ENCODE measurements around the gene KSR1. TPM values are rescaled to one million over a fixed set of nuclear protein-coding genes. Genes with fewer than 3 reads are reported as not detected.
"Not testable (repeated sequence)": the region's sequence is repeated elsewhere in the genome, so short reads cannot be mapped to it uniquely, and the experiment has no call there.

KSR1 gene
- total RNA-seq, 4 donors from 2014 or later = 26.0 to 37.5 (median 35.0) TPM

DNA sequence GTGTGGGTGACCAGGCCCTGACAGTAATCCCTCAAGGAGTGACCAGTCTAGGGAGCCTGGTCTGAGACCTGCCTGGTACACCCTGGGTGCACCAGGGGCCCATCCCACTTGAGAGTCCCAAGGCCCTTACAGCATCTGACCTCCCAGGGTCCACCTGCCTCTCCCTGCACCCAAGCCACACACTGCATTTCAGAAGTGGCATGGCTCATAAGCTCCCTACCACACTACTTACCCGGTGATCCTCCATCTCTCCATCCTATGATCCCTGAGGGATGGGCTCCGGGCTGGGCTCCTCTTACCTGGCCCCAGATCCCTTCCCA lies 215.3 kb downstream of the KSR1 start:
- no peak for TF ChIP-seq POLR2A (IDR thresholded peaks at IDR 0.05)
- TF ChIP-seq, protein P1, sequence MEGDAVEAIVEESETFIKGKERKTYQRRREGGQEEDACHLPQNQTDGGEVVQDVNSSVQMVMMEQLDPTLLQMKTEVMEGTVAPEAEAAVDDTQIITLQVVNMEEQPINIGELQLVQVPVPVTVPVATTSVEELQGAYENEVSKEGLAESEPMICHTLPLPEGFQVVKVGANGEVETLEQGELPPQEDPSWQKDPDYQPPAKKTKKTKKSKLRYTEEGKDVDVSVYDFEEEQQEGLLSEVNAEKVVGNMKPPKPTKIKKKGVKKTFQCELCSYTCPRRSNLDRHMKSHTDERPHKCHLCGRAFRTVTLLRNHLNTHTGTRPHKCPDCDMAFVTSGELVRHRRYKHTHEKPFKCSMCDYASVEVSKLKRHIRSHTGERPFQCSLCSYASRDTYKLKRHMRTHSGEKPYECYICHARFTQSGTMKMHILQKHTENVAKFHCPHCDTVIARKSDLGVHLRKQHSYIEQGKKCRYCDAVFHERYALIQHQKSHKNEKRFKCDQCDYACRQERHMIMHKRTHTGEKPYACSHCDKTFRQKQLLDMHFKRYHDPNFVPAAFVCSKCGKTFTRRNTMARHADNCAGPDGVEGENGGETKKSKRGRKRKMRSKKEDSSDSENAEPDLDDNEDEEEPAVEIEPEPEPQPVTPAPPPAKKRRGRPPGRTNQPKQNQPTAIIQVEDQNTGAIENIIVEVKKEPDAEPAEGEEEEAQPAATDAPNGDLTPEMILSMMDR (IDR thresholded peaks at IDR 0.05) = no peak
- intact Hi-C loops (cut with DNase I; ENCODE audit: low total_unique reads) = no loop called here
- no peak for DNase-seq (ENCODE audit: low spot score in 2 of 2)
- no peak overlapping the region for H3K4me3 ChIP-seq (ENCODE audit: low read depth, poor library complexity, severe bottlenecking)
- 85 to 94% methylated on average over 2 of the region's 2 CpGs for WGBS, 2 donors

- intact Hi-C loops (cut with DNase I; ENCODE audit: low total_unique reads); DNase-seq (ENCODE audit: low spot score in 2 of 2); H3K4me3 ChIP-seq (ENCODE audit: low read depth, poor library complexity, severe bottlenecking): not testable (repeated sequence)
- WGBS, 2 donors = 74 to 77% methylated on average over 6 of the region's 6 CpGs
Measured at GRCh38 chr17:27671977-27672480, 215.8 kb downstream of the KSR1 start.

GRCh38 chr17:27674335-27674734 lies 218.1 kb downstream of the KSR1 start:
- no peak overlapping the region for H3K4me3 ChIP-seq (ENCODE audit: low read depth, poor library complexity, severe bottlenecking)
- no peak for DNase-seq (ENCODE audit: low spot score in 2 of 2)
- TF ChIP-seq POLR2A (IDR thresholded peaks at IDR 0.05) = no peak
- TF ChIP-seq, protein P1 (IDR thresholded peaks at IDR 0.05) = no peak
- WGBS, 2 donors = 72 to 86% methylated on average over 5 of the region's 6 CpGs
- intact Hi-C loops (cut with DNase I; ENCODE audit: low total_unique reads) = no loop called here

Other genes with a start within 250 kb of the KSR1 start
- 100 to 1,000 TPM in 1 of 4 donors, 10 to 100 TPM in 3; 33.1 to 105 (median 55.6) TPM for gene WSB1, start 162.3 kb upstream of the KSR1 start, total RNA-seq
- 10 to 100 TPM in 2 of 4 donors, 1 to 10 TPM in 2; 3.4 to 15.5 (median 9.5) TPM for gene LGALS9, start 174.7 kb downstream of the KSR1 start, total RNA-seq